Keratinocyte (primary cell): ENCODE data around the gene PPM1B. TPM values are rescaled to one million over a fixed set of nuclear protein-coding genes. Genes with fewer than 3 reads are reported as not detected.

Source experiments
- DNase-seq: peaks from one replicate; pipeline ENCODE4 v3.0.0-alpha.2; 2011; ENCODE audit warnings: low read depth, missing footprints, low spot score
- FAIRE-seq: peaks from 2 replicates; lab custom pipeline; 2011; peaks lifted over from hg19 to GRCh38; lab: Jason Lieb, UNC
- H2AFZ ChIP-seq: 2 replicates; pipeline ENCODE4 v1.6.0; 2012; ENCODE audit warnings: low read length, control low read depth, inconsistent platforms; ENCODE audit not compliant: control insufficient read depth
- H3K27ac ChIP-seq: 2 replicates; pipeline ENCODE4 v1.5.1; 2011; ENCODE audit warnings: low read length; ENCODE audit not compliant: control insufficient read depth, insufficient read depth
- H3K27me3 ChIP-seq: 3 replicates; pipeline ENCODE4 v1.6.0; 2011; ENCODE audit warnings: low read length; ENCODE audit not compliant: control insufficient read depth, insufficient read depth; ENCODE audit errors: extremely low read depth
- H3K36me3 ChIP-seq, 2 experiments: 2 replicates in 1 of 2; 3 replicates in 1 of 2; pipeline ENCODE4 v1.5.1; 2011; ENCODE audit warnings: low read length in 2 of 2, mild to moderate bottlenecking in 1 of 2; ENCODE audit not compliant: control insufficient read depth in 2 of 2, insufficient read depth in 2 of 2; ENCODE audit errors: extremely low read depth in 1 of 2
- H3K4me1 ChIP-seq: 3 replicates; pipeline ENCODE4 v1.5.1; 2011; ENCODE audit warnings: low read length; ENCODE audit not compliant: control insufficient read depth, insufficient read depth; ENCODE audit errors: extremely low read depth
- H3K4me2 ChIP-seq: 3 replicates; pipeline ENCODE4 v1.6.0; 2011; ENCODE audit warnings: low read depth, low read length; ENCODE audit not compliant: control insufficient read depth, insufficient read depth; ENCODE audit errors: extremely low read depth
- H3K4me3 ChIP-seq, 3 experiments: fragments of 200-600 bp in 1 of 3; sonication (generic) in 1 of 3; 2 replicates in 2 of 3; 3 replicates in 1 of 3; pipeline ENCODE4 v1.5.1; 2011 to 2016; ENCODE audit warnings: low read length in 3 of 3, mild to moderate bottlenecking in 3 of 3, control low read depth in 2 of 3, inconsistent platforms in 1 of 3, low read depth in 1 of 3, mixed read lengths in 1 of 3, mixed run types in 1 of 3, moderate library complexity in 1 of 3; ENCODE audit not compliant: control insufficient read depth in 2 of 3, insufficient read depth in 2 of 3; ENCODE audit errors: extremely low read depth in 1 of 3
- H3K79me2 ChIP-seq: 2 replicates; pipeline ENCODE4 v1.6.0; 2012; ENCODE audit warnings: low read length; ENCODE audit not compliant: control insufficient read depth, insufficient read depth
- H3K9ac ChIP-seq: 3 replicates; pipeline ENCODE4 v1.6.0; 2011; ENCODE audit warnings: low read length; ENCODE audit not compliant: control insufficient read depth, insufficient read depth; ENCODE audit errors: extremely low read depth
- H3K9me1 ChIP-seq: 3 replicates; pipeline ENCODE4 v1.6.0; 2011; ENCODE audit warnings: low read length; ENCODE audit not compliant: control insufficient read depth, insufficient read depth; ENCODE audit errors: extremely low read depth
- H3K9me3 ChIP-seq: 2 replicates; pipeline ENCODE4 v1.5.1; 2012; ENCODE audit warnings: low read depth, low read length; ENCODE audit not compliant: control insufficient read depth
- H4K20me1 ChIP-seq: 3 replicates; pipeline ENCODE4 v1.6.0; 2011; ENCODE audit warnings: low read length; ENCODE audit not compliant: control insufficient read depth, insufficient read depth; ENCODE audit errors: extremely low read depth
- EZH2 ChIP-seq: IDR thresholded peaks from one replicate; pipeline ENCODE4 v1.6.1; 2012; ENCODE audit warnings: inconsistent platforms, mild to moderate bottlenecking, low read length, moderate library complexity
- dilution Hi-C: fragments of 300-500 bp; cut with MboI; formaldehyde crosslinking; loops from one replicate; pipeline ENCODE4 v1.7.0; 2020; ENCODE audit warnings: low sequenced_read_pairs; ENCODE audit not compliant: extremely low pct_ligation_motif_present
- polyA plus RNA-seq, 5 experiments: library from polyadenylated mRNA; depleted of rRNA in 3 of 5; stranded (reverse) in 3 of 5; stranded (forward) in 1 of 5; unstranded in 1 of 5; fragments of >200 nt; gene quantifications; 1 replicate in 1 of 5; 2 replicates in 3 of 5; 3 replicates in 1 of 5; pipeline versions ENCODE4 v1.2.1 to v1.2.3, GENCODE V29; 2011 to 2012; ENCODE audit warnings: missing spikeins in 2 of 5, low read depth in 1 of 5, low replicate concordance in 1 of 5
- TF ChIP-seq, protein P1 (sequence below), 3 experiments: IDR thresholded peaks in 1 of 3; conservative IDR thresholded peaks in 1 of 3; optimal IDR thresholded peaks in 1 of 3; 2 replicates in 2 of 3; 3 replicates in 1 of 3; pipeline versions ENCODE3 to v1.5.1; 2011; ENCODE audit warnings: low read length in 3 of 3, mild to moderate bottlenecking in 3 of 3, moderate library complexity in 2 of 3, control low read depth in 1 of 3, inconsistent platforms in 1 of 3; ENCODE audit not compliant: insufficient read depth in 2 of 3; ENCODE audit errors: extremely low read depth in 1 of 3

Gene PPM1B
- polyA plus RNA-seq, 1 donor (not counting 4 experiments of a cell fraction or from before 2014, with no cell fraction given), result 34.5 TPM

- dilution Hi-C loops, result no loop called here
- FAIRE-seq (peak; percentile 39), DNase-seq (no peak)
- no peak overlapping the region for H3K9ac ChIP-seq
- no peak overlapping the region for H3K27ac ChIP-seq
- H3K27me3 ChIP-seq, result no peaks in the 10 kb centered on the region
- TF ChIP-seq, protein P1, sequence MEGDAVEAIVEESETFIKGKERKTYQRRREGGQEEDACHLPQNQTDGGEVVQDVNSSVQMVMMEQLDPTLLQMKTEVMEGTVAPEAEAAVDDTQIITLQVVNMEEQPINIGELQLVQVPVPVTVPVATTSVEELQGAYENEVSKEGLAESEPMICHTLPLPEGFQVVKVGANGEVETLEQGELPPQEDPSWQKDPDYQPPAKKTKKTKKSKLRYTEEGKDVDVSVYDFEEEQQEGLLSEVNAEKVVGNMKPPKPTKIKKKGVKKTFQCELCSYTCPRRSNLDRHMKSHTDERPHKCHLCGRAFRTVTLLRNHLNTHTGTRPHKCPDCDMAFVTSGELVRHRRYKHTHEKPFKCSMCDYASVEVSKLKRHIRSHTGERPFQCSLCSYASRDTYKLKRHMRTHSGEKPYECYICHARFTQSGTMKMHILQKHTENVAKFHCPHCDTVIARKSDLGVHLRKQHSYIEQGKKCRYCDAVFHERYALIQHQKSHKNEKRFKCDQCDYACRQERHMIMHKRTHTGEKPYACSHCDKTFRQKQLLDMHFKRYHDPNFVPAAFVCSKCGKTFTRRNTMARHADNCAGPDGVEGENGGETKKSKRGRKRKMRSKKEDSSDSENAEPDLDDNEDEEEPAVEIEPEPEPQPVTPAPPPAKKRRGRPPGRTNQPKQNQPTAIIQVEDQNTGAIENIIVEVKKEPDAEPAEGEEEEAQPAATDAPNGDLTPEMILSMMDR (optimal IDR thresholded peaks at IDR 0.05 in 1 of 3, IDR thresholded peaks at IDR 0.05 in 1 of 3, conservative IDR thresholded peaks at IDR 0.05 in 1 of 3; ENCODE audit: extremely low read depth in 1 of 3, insufficient read depth in 2 of 3, low read length in 3 of 3), result no peak
- no peak for TF ChIP-seq EZH2
- H3K9me3 ChIP-seq, result no peaks in the 10 kb centered on the region
- H3K4me1 ChIP-seq, result peaks cover 38% of the 10 kb centered on the region
- H4K20me1 ChIP-seq, result no peaks in the 10 kb centered on the region
- no peak overlapping the region for H2AFZ ChIP-seq
- H3K36me3 ChIP-seq, result no peaks in the 10 kb centered on the region
- no peaks in the 10 kb centered on the region for H3K9me1 ChIP-seq
- no peak overlapping the region for H3K4me3 ChIP-seq
- no peaks in the 10 kb centered on the region for H3K79me2 ChIP-seq
- H3K4me2 ChIP-seq, result no peak overlapping the region
These were observed 44.2 kb upstream of the PPM1B start for GRCh38 chr2:44124500-44124899.

- H3K9ac ChIP-seq, result no peak overlapping the region
- no peaks in the 10 kb centered on the region for H3K9me3 ChIP-seq
- no peak for TF ChIP-seq EZH2
- TF ChIP-seq, protein P1 (optimal IDR thresholded peaks at IDR 0.05 in 1 of 3, IDR thresholded peaks at IDR 0.05 in 1 of 3, conservative IDR thresholded peaks at IDR 0.05 in 1 of 3; ENCODE audit: extremely low read depth in 1 of 3, insufficient read depth in 2 of 3, low read length in 3 of 3), result no peak
- FAIRE-seq (peak; percentile 76), DNase-seq (peak; percentile 62)
- no peaks in the 10 kb centered on the region for H3K36me3 ChIP-seq
- no peaks in the 10 kb centered on the region for H3K9me1 ChIP-seq
- no peak overlapping the region for H2AFZ ChIP-seq
- H3K27me3 ChIP-seq, result no peaks in the 10 kb centered on the region
- no peaks in the 10 kb centered on the region for H4K20me1 ChIP-seq
- peak overlapping the region; percentile 31 for H3K4me2 ChIP-seq
- no peak overlapping the region for H3K4me3 ChIP-seq
- no peak overlapping the region for H3K27ac ChIP-seq
- H3K79me2 ChIP-seq, result no peaks in the 10 kb centered on the region
- dilution Hi-C loops, result no loop called here
- H3K4me1 ChIP-seq, result peaks cover 26% of the 10 kb centered on the region
These were observed 42.4 kb upstream of the PPM1B start for GRCh38 chr2:44126106-44126797.
